Naive thymus-derived CD8-positive, alpha-beta T cell (primary cell): ENCODE measurements around the gene SPECC1L. TPM values are rescaled to one million over a fixed set of nuclear protein-coding genes. Genes with fewer than 3 reads are reported as not detected.
"Not testable (repeated sequence)": the region's sequence is repeated elsewhere in the genome, so short reads cannot be mapped to it uniquely, and the experiment has no call there.

Experiments used
- ATAC-seq, 2 donors: fragments of 150-1000 bp; cut with Tn5 transposase in 1 of 2; sonication (Bioruptor Pico), chemical (Tn5 transposase) in 1 of 2; 1 replicate in 1 of 2; 2 replicates in 1 of 2; pipeline ENCODE4 v1.10.0; 2021; ENCODE audit warnings: mild to moderate bottlenecking in 2 of 2, moderate library complexity in 2 of 2
- POLR2A ChIA-PET: fragments of 350-600 bp; sonication (Branson Sonifier 250); formaldehyde crosslinking; loops from one replicate; lab custom pipeline; 2021; ENCODE audit warnings: antibody characterized with exemption; lab: Charles Lee
- DNase-seq, 10 donors: peaks; one replicate each; pipeline versions ENCODE4 v3.0.0 to v3.0.0-alpha.2; 2020 to 2022
- H3K27ac Mint-ChIP-seq, 10 donors: one replicate each; pipeline ENCODE4 v1.8.0; 2020 to 2022; ENCODE audit warnings: mild to moderate bottlenecking in 10 of 10, mixed read lengths in 10 of 10, moderate library complexity in 4 of 10, inconsistent platforms in 1 of 10
- H3K27me3 Mint-ChIP-seq, 5 donors: one replicate each; pipeline ENCODE4 v1.8.0; 2021 to 2022; ENCODE audit warnings: mixed read lengths in 5 of 5
- H3K36me3 Mint-ChIP-seq, 3 donors: one replicate each; pipeline ENCODE4 v1.8.0; 2020 to 2022; ENCODE audit warnings: mixed read lengths in 3 of 3, mild to moderate bottlenecking in 2 of 3, inconsistent platforms in 1 of 3
- H3K4me1 Mint-ChIP-seq, 4 donors: one replicate each; pipeline ENCODE4 v1.8.0; 2021 to 2022; ENCODE audit warnings: mixed read lengths in 4 of 4
- H3K4me3 Mint-ChIP-seq, 10 donors: one replicate each; pipeline ENCODE4 v1.8.0; 2020 to 2022; ENCODE audit warnings: mild to moderate bottlenecking in 10 of 10, mixed read lengths in 10 of 10, moderate library complexity in 6 of 10, inconsistent platforms in 1 of 10
- H3K9me3 Mint-ChIP-seq, 9 donors: one replicate each; pipeline ENCODE4 v1.8.0; 2020 to 2022; ENCODE audit warnings: mixed read lengths in 9 of 9, mild to moderate bottlenecking in 3 of 9, inconsistent platforms in 1 of 9, moderate library complexity in 1 of 9
- polyA plus RNA-seq, 3 donors: library from polyadenylated mRNA; unstranded; fragments of 300-500 nt; fragmentation: Illumina TruSeq; gene quantifications; one replicate each; pipeline ENCODE4 v1.2.3, GENCODE V29; 2021
- total RNA-seq, 8 experiments: library from RNA in 2 of 8; stranded (reverse) in 2 of 8; gene quantifications; one replicate each; pipeline ENCODE4 v1.2.3 and lab custom pipeline; 2021 to 2026

Gene SPECC1L
- total and polyA plus RNA-seq, 5 experiments from 2014 or later = 6.6 to 71.4 (median 16.6) TPM

- peaks cover 10 to 55% (median 48%) of the 10 kb centered on the region in 4 donors for H3K4me1 Mint-ChIP-seq
- H3K9me3 Mint-ChIP-seq, H3K27me3 Mint-ChIP-seq, ATAC-seq, DNase-seq, POLR2A ChIA-PET: not testable (repeated sequence)
- H3K4me3 Mint-ChIP-seq = peak overlapping the region in 2 of 10 donors; percentile 7 to 30
- peak overlapping the region in 1 of 10 donors; percentile 79 for H3K27ac Mint-ChIP-seq
- H3K36me3 Mint-ChIP-seq = peaks cover 0 to 15% (median 2%) of the 10 kb centered on the region in 3 donors
These were observed 3.3 kb downstream of the SPECC1L start for GRCh38 chr22:24273906-24274305.

DNA sequence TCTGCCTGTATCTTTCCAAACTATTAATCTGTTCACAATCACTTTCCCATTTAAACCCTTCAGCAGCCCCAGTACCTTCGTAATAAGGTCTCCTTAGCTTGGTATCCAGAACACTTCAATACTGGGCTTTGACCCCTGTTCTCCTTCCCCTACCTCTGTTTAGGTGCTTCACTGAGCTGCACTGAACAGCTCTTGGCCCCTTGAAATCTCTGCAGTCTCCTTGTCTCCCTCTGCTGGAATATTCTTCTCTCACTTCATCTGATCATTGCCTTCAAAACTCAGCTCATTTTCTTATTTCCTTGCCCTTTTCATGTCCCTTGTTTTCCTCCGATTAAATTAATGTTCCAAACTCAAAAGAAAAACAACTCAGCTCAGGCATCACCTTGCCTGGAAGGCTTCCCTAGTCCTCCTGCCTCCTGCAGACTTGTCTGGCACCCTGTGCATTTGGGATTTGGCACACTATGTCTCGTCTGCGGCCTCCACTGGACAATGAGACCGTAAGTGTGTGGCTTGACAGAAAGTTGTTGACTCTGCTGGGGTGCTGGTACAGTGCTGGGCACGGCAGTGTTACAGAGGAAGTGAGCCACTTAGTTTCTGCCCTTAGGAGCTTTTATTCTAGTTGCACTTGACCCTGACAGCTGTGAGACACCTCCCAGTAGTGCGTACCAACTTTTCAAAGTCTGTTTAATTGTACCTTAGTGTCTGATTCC is 4.2 kb downstream of the SPECC1L start:
- H3K9me3 Mint-ChIP-seq, ATAC-seq, DNase-seq, POLR2A ChIA-PET, H3K27me3 Mint-ChIP-seq: not testable (repeated sequence)
- peak overlapping the region in 8 of 10 donors; percentile 33 to 81 (median 56) for H3K27ac Mint-ChIP-seq
- H3K4me3 Mint-ChIP-seq = peak overlapping the region in 7 of 10 donors; percentile 13 to 74 (median 40)
- peaks cover 11 to 61% (median 52%) of the 10 kb centered on the region in 4 donors for H3K4me1 Mint-ChIP-seq
- H3K36me3 Mint-ChIP-seq = peaks cover 0 to 19% (median 2%) of the 10 kb centered on the region in 3 donors

DNA sequence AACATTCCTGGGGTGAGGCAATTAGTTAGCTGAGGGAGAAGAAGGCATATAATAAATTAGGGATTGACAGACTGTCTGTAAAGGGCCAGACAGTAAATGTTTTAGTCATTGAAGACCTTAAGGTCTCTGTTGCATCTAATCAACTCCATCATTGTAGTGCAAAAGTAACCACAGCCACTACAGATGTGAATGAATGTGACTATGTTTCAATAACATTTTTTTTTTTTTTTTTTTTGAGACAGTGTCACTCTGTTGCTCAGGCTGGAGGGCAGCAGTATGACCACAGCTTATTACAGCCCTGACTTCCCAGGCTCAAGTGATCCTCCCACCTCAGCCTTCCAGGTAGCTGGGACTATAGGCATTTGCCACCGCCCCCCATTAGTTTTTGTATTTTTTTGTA is 9.7 kb downstream of the SPECC1L start:
- H3K36me3 Mint-ChIP-seq = peaks cover 0 to 22% (median 6%) of the 10 kb centered on the region in 3 donors
- H3K4me1 Mint-ChIP-seq = peaks cover 29 to 70% (median 62%) of the 10 kb centered on the region in 4 donors
- H3K9me3 Mint-ChIP-seq, H3K27ac Mint-ChIP-seq, H3K27me3 Mint-ChIP-seq, ATAC-seq, DNase-seq, POLR2A ChIA-PET: not testable (repeated sequence)
- peak overlapping the region in 5 of 10 donors; percentile 45 to 75 (median 63) for H3K4me3 Mint-ChIP-seq

DNA sequence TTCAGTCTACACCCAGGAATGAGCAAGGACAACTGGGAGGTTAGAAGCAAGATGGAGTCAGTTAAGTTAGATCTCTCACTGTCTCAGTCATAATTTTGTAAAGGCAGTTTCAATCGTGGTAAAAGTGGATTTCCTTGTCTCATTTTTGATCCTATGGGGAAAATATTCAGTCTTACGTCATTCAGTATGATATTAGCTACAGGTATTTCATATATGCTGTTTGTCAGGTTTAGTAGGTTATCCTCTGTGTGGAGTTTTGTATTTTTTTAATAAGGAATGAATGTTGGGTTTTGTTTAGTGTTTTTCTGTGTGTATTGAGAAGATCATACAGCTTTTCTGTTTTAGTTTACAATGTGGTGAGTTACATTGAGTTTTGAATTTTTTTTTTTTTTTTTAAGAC is 11.8 kb downstream of the SPECC1L start:
- peak overlapping the region in 4 of 10 donors; percentile 7 to 34 (median 24) for H3K4me3 Mint-ChIP-seq
- no peaks in the 10 kb centered on the region for H3K27me3 Mint-ChIP-seq
- H3K36me3 Mint-ChIP-seq = peaks cover 0 to 14% (median 3%) of the 10 kb centered on the region in 3 donors
- H3K27ac Mint-ChIP-seq = peak overlapping the region in 5 of 10 donors; percentile 1 to 58 (median 12)
- no peaks in the 10 kb centered on the region for H3K9me3 Mint-ChIP-seq
- DNase-seq (no peak), ATAC-seq (no peak)
- POLR2A ChIA-PET = no interaction called here
- H3K4me1 Mint-ChIP-seq = peaks cover 27 to 72% (median 61%) of the 10 kb centered on the region in 4 donors

GRCh38 chr22:24284747-24285203 is 14.1 kb downstream of the SPECC1L start:
- Mint-ChIP-seq H3K36me3 (peaks cover 0 to 11% (median 3%) of the 10 kb centered on the region in 3 donors), H3K4me1 (peaks cover 29 to 76% (median 63%) of the 10 kb centered on the region in 4 donors), H3K9me3 (no peaks in the 10 kb centered on the region), H3K4me3 (peak overlapping the region in 9 of 10 donors; percentile 2 to 60 (median 20)), H3K27ac (peak overlapping the region; percentile 1 to 65 (median 40)), H3K27me3 (no peaks in the 10 kb centered on the region)
- ATAC-seq = peak; percentile 70 to 79
- DNase-seq = no peak
- POLR2A ChIA-PET = no interaction called here

- DNase-seq (no peak), ATAC-seq (peak; percentile 44 to 70)
- Mint-ChIP-seq H3K27me3 (no peaks in the 10 kb centered on the region), H3K4me3 (peak overlapping the region in 8 of 10 donors; percentile 2 to 56 (median 18)), H3K27ac (peak overlapping the region in 8 of 10 donors; percentile 1 to 65 (median 44)), H3K4me1 (peaks cover 31 to 77% (median 65%) of the 10 kb centered on the region in 4 donors), H3K36me3 (peaks cover 0 to 11% (median 3%) of the 10 kb centered on the region in 3 donors), H3K9me3 (no peaks in the 10 kb centered on the region)
- POLR2A ChIA-PET = no interaction called here
These were observed 14.6 kb downstream of the SPECC1L start for GRCh38 chr22:24285245-24285644.

GRCh38 chr22:24287212-24287611 is 16.6 kb downstream of the SPECC1L start:
- H3K27ac Mint-ChIP-seq, ATAC-seq, H3K27me3 Mint-ChIP-seq, H3K9me3 Mint-ChIP-seq, POLR2A ChIA-PET, DNase-seq: not testable (repeated sequence)
- Mint-ChIP-seq H3K4me3 (peak overlapping the region in 1 of 10 donors; percentile 55), H3K36me3 (peaks cover 0 to 14% (median 0%) of the 10 kb centered on the region in 3 donors), H3K4me1 (peaks cover 24 to 78% (median 63%) of the 10 kb centered on the region in 4 donors)

DNA sequence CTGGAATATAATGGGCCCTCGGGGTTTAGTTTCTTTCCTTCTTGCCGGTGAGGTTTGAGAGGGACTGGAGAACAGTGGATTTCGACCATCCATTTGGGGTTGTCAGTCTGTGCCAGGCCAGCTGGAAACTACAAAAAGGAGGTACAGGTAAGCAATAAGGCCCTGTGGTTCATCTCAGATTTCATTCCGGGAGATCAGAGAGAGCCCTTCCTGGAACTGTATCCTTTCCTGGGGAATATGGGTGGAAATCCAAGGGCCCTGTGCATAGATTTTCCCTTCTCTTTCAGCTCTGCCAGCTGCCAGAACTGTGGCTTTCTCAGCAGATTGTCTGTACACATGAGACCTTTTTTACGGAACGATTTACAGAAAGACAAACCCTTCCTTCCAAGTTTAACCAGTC is 17.2 kb downstream of the SPECC1L start:
- DNase-seq, H3K4me3 Mint-ChIP-seq, ATAC-seq, H3K27me3 Mint-ChIP-seq, H3K27ac Mint-ChIP-seq, H3K9me3 Mint-ChIP-seq: not testable (repeated sequence)
- H3K36me3 Mint-ChIP-seq = peaks cover 0 to 14% (median 0%) of the 10 kb centered on the region in 3 donors
- H3K4me1 Mint-ChIP-seq = peaks cover 20 to 72% (median 60%) of the 10 kb centered on the region in 4 donors
- POLR2A ChIA-PET = interaction anchor here (1.3 kb wide), 1 partner anchor 17 kb away, joined by 3 read pairs; the partner anchor contains the start of gene SPECC1L

- Mint-ChIP-seq H3K27me3 (no peaks in the 10 kb centered on the region), H3K4me3 (no peak overlapping the region), H3K9me3 (no peaks in the 10 kb centered on the region), H3K27ac (no peak overlapping the region), H3K36me3 (peaks cover 0 to 16% (median 0%) of the 10 kb centered on the region in 3 donors), H3K4me1 (peaks cover 17 to 60% (median 55%) of the 10 kb centered on the region in 4 donors)
- DNase-seq = no peak
- no peak for ATAC-seq
- POLR2A ChIA-PET = interaction anchor here (0.7 kb wide), 2 partner anchors 136 to 417 kb away, joined by 3 to 5 read pairs; no protein-coding TSS in a partner anchor
These were observed 18.5 kb downstream of the SPECC1L start for GRCh38 chr22:24289114-24289513.

- H3K27ac Mint-ChIP-seq = peak overlapping the region in 4 of 10 donors; percentile 3 to 60 (median 15)
These were observed 19.1 kb downstream of the SPECC1L start for GRCh38 chr22:24289741-24290163.

GRCh38 chr22:24290459-24290858 is 19.8 kb downstream of the SPECC1L start:
- no peak for ATAC-seq
- no peaks in the 10 kb centered on the region for H3K27me3 Mint-ChIP-seq
- peaks cover 9 to 50% (median 43%) of the 10 kb centered on the region in 4 donors for H3K4me1 Mint-ChIP-seq
- no peaks in the 10 kb centered on the region for H3K9me3 Mint-ChIP-seq
- H3K4me3 Mint-ChIP-seq = no peak overlapping the region
- no peak for DNase-seq
- H3K36me3 Mint-ChIP-seq = peaks cover 0 to 16% (median 0%) of the 10 kb centered on the region in 3 donors
- POLR2A ChIA-PET = no interaction called here
- H3K27ac Mint-ChIP-seq = peak overlapping the region in 2 of 10 donors; percentile 47 to 60

More at GRCh38 chr22:24289741-24290163, 19.1 kb downstream of the SPECC1L start:
- no peak for DNase-seq
- Mint-ChIP-seq H3K4me1 (peaks cover 14 to 56% (median 50%) of the 10 kb centered on the region in 4 donors), H3K27me3 (no peaks in the 10 kb centered on the region), H3K4me3 (no peak overlapping the region), H3K9me3 (no peaks in the 10 kb centered on the region), H3K36me3 (peaks cover 0 to 16% (median 0%) of the 10 kb centered on the region in 3 donors)
- POLR2A ChIA-PET = interaction anchor here (0.7 kb wide), 1 partner anchor 137 kb away, joined by 3 read pairs; no protein-coding TSS in a partner anchor
- ATAC-seq = no peak

- POLR2A ChIA-PET = no interaction called here
- no peak for DNase-seq
- H3K27ac Mint-ChIP-seq = peak overlapping the region in 2 of 10 donors; percentile 25 to 27
- H3K4me1 Mint-ChIP-seq = peaks cover 16 to 51% (median 46%) of the 10 kb centered on the region in 4 donors
- H3K9me3 Mint-ChIP-seq = no peaks in the 10 kb centered on the region
- H3K4me3 Mint-ChIP-seq = no peak overlapping the region
- H3K27me3 Mint-ChIP-seq = no peaks in the 10 kb centered on the region
- H3K36me3 Mint-ChIP-seq = peaks cover 0 to 16% (median 0%) of the 10 kb centered on the region in 3 donors
- no peak for ATAC-seq
These were observed 21.0 kb downstream of the SPECC1L start for GRCh38 chr22:24291515-24292201.
